ENCODE data around the gene BRD7.

Gene BRD7

GRCh38 chr16:50324345-50324744, 44.4 kb downstream of the BRD7 start:
- in situ Hi-C loops (cut with MboI; ENCODE audit: low sequenced_read_pairs): no loop called here

DNA sequence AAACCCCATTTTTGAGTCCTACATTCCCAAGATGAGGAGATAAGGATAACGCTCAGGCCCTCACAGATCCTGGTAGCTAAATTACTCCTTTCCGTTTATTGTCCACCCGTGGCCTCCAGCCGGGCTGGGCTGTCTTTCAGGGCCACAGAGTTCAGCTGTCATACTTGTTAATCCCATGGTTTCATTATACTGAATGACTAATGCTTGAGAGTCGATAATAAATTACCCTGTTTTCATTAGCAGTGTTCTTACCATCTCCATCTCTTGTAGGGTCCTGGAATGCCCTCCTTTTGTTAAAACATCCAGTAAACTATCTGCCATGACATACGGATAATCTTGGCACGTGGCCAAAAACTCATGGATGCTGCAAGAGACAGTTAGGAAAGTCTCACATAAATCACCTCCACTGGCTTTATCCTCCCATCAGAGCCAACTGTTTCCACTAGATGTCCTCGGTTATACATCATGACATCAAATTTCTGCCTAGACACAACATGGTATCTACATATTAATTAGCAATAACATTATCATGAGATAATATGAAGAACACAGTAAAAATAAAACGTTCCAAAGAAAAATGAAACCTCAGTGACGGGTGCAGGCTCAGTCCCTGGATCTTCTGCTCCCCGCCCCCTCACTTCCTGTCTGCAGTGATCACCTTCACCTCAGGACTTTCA, 45.3 kb downstream of the BRD7 start:
- in situ Hi-C loops (cut with MboI; ENCODE audit: low sequenced_read_pairs): no loop called here

DNA sequence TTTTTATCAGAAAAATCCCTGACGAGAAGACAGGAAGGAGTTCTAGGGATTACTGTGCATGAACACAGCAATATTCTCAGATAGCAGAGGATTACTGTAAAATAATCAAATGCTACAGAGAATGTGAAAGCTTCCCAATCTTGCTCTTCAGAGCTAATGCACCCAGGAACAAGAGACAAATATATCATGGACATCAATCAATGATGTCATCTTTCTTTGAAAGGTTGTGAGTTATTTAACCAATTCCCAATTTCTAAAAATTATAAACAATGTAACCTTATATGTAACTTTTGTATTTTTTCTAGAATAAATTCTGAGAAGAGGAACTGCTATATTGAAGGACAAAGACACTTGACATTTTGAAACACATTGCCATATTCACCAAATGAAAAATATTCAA, 46.5 kb downstream of the BRD7 start:
- in situ Hi-C loops (cut with MboI; ENCODE audit: low sequenced_read_pairs): no loop called here

GRCh38 chr16:50320310-50320709, 48.5 kb downstream of the BRD7 start:
- in situ Hi-C loops (cut with MboI; ENCODE audit: low sequenced_read_pairs): no loop called here

GRCh38 chr16:50318796-50319578, 49.8 kb downstream of the BRD7 start:
- in situ Hi-C loops (cut with MboI; ENCODE audit: low sequenced_read_pairs): no loop called here

- in situ Hi-C loops (cut with MboI; ENCODE audit: low sequenced_read_pairs): no loop called here
Observed at GRCh38 chr16:50316848-50317630, 51.7 kb downstream of the BRD7 start.

DNA sequence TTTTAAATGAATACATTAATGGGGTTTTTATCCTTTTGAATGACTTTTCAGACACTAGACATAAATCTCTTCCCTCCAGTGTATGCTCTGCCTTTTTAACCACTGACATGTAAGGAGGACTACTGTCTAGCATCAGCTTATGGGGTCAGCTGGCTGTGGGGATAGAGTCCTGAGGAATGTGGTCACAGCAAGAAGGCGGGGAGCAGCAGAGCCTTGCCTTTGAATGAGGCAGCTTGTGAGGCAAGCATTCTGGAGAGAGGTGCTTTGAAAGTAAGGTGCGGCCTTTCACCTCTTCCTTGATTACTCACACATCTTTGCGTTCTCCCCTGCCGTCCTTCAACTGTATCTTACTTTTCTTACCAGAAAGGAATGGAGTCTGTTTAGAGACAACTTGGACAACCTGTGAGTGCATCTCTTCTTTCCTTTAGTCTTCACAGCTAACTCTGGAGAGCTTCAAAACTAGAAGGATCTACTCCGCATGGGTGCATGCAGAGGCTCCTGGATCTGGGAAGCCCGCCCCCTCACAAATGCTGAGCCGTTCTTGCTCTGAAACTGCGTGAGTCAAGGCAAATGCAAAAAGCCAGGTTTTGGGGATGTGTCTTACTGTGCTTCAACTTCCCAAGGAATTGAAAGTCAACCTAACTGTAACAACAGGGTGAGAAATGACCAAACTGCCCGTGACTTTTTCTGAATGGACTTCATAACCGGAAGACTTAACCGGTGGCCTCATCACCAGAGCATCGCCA, 52.5 kb downstream of the BRD7 start:
- in situ Hi-C loops (cut with MboI; ENCODE audit: low sequenced_read_pairs): no loop called here

- in situ Hi-C loops (cut with MboI; ENCODE audit: low sequenced_read_pairs): no loop called here
Observed at GRCh38 chr16:50315346-50315997, 53.3 kb downstream of the BRD7 start.

DNA sequence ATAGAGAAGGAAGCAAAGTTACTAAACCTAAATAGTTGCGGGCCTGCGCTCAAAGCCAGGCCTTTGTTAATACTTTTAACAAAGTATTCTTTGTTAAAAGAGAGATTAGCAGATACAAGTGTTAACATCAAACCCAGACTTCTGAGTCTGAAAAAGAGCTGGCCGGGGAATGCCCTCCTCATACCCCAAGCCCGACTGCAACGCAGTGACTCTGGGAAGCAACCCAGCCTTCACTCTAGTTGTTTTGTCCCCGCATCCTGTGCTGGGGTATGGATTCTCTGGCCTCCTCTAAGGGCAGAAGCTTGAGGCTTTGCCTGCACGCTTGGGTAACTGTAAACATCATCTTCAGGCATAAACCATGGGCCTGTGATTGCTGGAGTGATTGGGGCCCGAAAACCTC, 54.1 kb downstream of the BRD7 start:
- in situ Hi-C loops (cut with MboI; ENCODE audit: low sequenced_read_pairs): no loop called here

DNA sequence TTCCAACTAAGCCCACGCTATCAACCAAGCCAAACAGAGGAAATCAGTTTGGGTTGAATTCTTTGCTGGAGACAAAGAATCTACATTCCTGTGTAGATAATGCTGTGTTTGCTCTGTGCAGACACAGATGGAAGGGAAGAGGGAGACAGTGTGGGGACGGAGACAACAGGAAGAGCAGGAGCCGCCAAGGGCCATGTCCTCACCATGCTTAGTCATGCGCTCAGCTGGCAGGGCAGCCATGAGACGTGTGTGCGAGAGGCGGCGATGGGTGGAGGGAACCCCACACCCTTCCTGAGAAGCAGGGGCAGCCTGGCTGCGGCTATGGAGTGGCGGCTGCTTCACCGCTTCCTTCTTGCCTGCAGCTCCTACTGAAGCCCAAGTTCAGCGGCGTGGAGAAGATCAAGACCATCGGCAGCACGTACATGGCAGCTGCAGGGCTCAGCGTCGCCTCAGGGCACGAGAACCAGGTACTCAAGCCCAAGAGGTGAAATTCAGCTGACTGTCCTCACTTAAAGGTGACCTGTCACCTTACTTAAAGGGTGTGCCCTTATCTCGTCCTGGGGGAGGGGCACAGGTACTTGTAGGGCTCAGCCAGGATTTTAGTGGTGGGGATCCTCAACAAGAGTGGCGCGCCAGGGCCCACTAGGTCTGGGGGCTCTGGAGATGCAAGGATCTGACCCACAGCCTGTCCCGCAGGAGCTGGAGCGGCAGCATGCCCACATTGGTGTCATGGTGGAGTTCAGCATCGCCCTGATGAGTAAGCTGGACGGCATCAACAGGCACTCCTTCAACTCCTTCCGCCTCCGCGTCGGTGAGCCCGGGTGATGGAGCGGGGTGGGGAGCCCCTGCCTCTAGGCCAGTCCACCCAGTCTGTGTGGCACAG, 55.0 kb downstream of the BRD7 start:
- in situ Hi-C loops (cut with MboI; ENCODE audit: low sequenced_read_pairs): no loop called here

DNA sequence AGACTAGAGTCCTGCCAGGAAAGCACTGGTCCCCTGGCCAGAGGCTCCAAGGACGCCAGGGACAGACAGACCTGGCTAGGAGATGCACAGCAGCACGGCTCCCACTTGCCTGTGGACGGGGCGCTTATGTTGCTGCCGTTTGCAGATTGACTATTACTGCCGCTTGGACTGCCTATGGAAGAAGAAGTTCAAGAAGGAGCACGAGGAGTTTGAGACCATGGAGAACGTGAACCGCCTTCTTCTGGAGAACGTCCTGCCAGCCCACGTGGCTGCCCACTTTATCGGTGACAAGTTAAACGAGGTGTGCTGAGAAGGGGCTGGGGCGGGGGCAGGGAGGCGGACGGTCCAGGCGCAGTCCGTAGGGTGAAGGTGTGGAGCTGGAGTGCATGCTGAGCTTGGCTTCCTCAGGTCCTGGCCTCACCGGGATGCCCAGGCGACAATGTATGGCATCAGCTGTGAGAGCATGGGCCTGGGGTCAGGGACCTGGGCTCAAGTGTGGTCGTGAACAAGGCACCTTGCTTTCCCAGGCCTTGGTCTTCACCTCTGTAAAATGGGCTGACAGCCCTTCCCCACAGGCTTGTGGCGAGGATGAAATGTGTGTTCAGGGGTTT, 56.8 kb downstream of the BRD7 start:
- in situ Hi-C loops (cut with MboI; ENCODE audit: low sequenced_read_pairs): no loop called here

DNA sequence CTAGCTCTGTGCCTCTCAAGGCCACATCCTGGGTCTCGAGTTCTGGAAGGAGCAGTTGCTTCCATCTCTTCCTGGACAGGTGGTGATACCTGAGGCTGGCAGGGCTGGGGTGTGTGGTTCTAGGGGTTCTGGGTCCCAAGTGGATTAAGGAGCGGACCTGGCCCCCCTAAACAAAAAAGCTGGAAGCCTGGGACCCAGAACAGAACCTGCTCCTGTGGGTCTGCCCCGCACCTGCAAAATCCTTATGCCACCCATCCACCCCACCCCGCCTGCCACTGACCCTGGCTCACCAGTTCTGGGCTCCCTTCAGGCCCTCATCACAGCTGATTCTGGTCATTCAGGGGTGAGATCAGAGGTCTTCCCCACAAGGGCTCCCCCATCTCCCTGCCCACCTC, 57.7 kb downstream of the BRD7 start:
- in situ Hi-C loops (cut with MboI; ENCODE audit: low sequenced_read_pairs): no loop called here

- in situ Hi-C loops (cut with MboI; ENCODE audit: low sequenced_read_pairs): no loop called here
Observed at GRCh38 chr16:50310308-50311133, 58.3 kb downstream of the BRD7 start.

DNA sequence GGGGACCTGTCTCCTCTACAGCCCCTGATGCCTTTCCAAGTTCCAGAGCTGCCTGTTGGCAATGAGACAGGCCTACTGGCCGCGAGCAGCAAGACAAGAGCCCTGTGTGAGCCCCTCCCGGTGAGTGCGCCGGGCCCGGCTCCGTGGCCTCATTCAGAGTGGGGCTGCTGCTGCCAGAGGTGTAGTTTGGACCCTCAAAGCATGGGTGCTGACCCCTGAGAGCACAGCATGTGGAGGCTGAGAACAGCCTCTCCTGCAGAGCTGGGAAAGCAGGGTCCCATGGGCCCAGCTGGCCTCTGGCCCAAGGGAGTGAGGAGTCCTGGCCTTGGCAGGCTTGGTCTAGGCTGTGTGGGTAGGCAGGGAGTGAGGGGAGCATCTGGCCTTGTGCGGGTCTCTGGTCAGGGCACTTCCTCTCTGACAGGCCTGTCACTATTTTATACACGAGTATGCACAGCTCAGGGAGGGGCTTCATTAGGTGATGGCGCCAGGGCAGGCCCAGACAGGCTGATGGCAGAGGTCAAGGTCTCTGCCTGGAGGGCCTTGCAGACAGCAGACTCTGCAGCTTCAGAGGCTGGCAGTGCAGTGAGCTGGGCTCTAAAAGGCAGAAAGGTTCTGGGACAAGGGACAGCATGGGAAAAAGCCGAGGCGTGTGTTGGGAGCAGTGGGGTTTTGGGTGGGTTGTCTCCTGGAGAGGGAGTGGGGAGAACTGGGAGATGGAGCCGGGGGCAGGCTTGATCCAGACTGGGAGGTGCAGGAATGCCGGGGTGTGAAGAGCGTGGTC, 59.1 kb downstream of the BRD7 start:
- in situ Hi-C loops (cut with MboI; ENCODE audit: low sequenced_read_pairs): no loop called here

- in situ Hi-C loops (cut with MboI; ENCODE audit: low sequenced_read_pairs): no loop called here
Observed at GRCh38 chr16:50309156-50309526, 59.6 kb downstream of the BRD7 start.

DNA sequence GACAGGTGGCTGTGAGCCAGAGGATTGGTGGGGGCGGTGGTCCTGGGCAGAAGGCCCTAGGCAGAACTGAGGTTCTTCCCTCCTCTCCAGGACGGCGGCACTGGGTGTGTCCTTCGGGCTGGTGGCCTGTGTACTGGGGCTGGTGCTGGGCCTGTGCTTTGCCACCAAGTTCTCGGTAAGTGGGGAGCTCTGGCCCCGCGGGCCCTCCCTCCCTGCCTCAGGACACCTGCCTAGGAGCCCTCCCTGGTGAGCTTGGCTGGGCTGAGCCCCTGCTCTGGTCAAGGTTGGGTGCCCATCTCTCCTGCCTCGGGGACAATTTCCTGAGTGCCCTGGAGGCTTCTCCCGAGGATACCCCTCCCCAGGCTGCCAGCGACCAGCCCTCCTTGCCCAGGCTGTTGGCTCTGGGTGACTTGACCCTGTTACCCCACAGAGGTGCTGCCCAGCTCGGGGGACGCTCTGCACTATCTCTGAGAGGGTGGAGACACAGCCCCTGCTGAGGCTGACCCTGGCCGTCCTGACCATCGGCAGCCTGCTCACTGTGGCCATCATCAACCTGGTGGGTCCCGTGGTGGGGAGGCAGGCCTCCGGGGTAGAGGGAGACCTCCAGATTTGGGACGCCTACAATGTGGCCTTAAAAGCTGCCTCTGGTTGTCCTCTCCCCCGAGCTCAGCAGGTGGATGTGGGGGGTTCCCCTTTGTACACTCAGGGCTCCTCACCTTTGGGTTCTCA, 60.4 kb downstream of the BRD7 start:
- in situ Hi-C loops (cut with MboI; ENCODE audit: low sequenced_read_pairs): no loop called here

DNA sequence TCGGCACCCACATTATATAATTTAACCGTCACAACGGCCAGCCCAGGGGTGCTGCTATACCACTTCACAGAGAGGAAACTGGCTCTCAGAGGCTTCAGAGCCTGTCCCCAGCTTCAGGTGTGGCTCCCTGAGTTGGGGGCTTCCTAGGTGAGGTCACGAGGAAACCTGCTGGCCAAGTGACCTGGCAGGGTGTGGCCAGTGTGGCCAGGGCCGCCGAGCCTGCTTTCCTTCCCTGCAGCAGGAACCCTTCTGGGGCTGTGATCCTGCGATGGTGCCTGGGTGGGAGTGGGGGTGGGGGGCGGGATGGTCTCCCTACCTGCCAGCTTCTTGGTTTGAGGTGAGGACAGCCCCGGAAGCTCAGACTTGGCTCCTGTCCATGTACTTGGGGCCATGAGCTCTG, 62.5 kb downstream of the BRD7 start:
- in situ Hi-C loops (cut with MboI; ENCODE audit: low sequenced_read_pairs): no loop called here
